GM19395 (cell line): ENCODE measurements around the gene SLC25A40.

Experiments
- ATAC-seq: cut with Tn5 transposase; IDR thresholded peaks from one replicate; pipeline ENCODE4 v1.9.1; 2021; ENCODE audit warnings: mild to moderate bottlenecking, moderate library complexity; ENCODE audit not compliant: unreplicated experiment

SLC25A40 gene

GRCh38 chr7:87785368-87785995 is 90.7 kb downstream of the SLC25A40 start:
- no peak for ATAC-seq

- no peak for ATAC-seq
Observed at GRCh38 chr7:87784424-87784823, 91.7 kb downstream of the SLC25A40 start.
